DMS53 treated with DMSO at 0.1 percent for 48 hours (cell line): ENCODE results near the gene HOXA4.
A peak's percentile ranks its signal among the peaks of the same experiment; 100 is the strongest.

ENCODE experiments used
- DNase-seq: peaks from one replicate; lab custom pipeline; 2025; ENCODE audit not compliant: unreplicated experiment; lab: John Stamatoyannopoulos, UW

Gene HOXA4

GRCh38 chr7:27095050-27095896, 35.3 kb downstream of the HOXA4 start:
- DNase-seq, result no peak

DNA sequence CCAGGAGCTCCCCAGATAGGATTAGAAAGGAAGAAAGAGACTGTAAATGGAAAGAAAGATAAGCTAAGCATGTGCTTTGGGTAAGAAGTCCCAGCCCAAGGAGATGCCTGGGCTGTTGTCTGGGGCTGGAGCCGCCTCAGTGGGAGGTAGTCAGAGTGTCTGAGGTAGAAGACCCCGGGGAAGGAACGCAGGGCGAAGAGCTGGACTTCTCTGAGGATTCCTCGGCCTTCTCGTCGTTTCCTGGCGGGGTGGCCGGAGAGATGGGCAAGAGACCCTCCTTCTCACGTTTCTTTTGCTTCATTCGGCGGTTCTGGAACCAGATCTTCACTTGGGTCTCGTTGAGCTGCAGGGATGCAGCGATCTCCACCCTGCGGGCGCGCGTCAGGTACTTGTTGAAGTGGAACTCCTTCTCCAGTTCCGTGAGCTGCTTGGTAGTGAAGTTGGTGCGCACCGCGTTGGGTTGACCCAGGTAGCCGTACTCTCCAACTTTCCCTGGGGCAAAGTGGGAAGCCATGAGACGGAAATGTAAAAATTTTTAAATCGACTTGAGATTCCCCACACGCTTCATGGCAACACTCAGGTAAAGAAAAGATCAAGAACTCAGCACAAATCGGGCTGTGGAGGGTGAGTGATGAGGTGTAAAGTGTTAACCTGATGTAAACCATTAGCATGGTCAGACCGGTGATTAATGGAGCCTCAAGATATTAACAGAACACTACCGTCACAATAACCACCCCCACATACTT, 36.1 kb downstream of the HOXA4 start:
- no peak for DNase-seq

GRCh38 chr7:27093184-27093895, 37.2 kb downstream of the HOXA4 start:
- no peak for DNase-seq

DNA sequence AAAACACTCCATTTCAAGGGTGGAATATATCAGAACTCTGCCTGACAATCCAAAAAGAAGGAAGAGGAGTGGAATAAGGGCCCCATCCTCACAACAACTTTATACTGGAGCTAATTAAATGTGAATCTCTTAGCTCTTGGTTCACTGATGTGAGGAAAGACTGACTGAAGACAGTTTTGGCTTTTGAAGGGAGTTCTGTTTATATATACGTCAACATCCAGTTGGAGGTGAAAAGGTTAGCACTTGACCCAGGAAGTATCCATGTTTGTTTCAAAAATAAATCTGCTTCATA, 37.8 kb downstream of the HOXA4 start:
- DNase-seq, result no peak

- DNase-seq, result no peak
Observed at GRCh38 chr7:27091941-27092818, 38.4 kb downstream of the HOXA4 start.

DNA sequence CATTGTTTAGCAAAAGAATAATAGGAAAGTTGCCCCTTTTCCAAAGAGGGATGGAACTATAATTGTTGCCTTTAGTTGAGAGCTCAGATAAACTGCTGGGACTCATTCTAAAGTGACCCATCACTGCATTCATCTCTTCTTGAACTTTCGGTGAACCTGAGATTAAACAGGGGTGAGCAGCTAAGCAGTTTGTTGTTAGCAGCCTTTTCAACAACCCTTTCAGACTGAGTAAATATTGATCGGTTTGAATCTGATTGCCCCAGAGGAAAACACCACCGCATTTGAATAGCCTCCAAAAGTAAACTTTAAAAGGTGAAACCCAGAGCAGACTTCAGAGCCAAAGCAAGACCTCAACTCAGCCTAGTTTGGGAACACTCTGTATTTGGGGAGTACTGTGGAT, 39.5 kb downstream of the HOXA4 start:
- peak; percentile 94 for DNase-seq

DNA sequence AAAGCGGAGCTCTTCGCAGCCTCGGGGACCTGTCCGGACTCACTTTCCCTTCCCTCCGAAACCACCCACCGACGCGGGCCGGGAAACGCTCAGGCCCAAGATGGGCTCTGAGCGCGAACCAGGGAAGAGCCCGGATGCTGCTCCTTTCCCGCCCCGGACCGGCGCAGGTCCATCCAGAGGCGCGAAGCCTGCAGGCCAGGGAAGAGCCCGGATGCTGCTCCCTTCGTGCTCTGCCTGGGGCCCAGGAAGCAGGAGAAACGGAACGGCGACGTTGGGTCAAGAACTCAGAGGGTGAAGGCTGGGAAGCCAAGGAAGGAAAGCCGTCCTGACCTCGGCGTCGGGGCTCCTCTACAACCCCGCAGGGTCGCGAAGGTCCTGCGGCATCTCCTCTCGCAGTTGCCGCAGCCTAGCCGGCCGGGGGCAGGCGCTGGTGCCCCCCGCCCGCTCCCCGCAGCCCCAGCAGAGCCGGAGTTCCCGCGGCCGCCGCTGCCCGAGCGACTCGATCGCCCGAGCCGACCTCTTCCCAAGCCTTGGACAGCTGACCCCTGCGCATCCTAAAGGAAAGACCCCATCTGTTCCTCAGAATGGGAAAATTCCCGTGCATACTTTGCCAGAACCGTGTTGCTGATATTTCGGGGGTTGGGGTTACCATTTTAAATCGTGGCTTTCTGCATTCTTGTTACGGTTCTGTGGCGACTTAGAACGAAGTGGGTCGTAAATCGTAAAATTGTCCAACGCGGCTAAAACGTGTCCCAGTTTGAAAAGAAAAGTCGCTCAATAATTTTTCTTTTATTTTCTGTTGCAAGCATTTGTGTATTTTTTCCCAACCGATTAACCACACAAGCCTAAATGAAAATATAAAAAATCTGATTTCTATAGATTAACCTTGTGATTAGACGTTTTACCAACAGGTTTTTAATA, 42.3 kb downstream of the HOXA4 start:
- no peak for DNase-seq

GRCh38 chr7:27083646-27084045, 46.9 kb downstream of the HOXA4 start:
- DNase-seq, result peak; percentile 55

DNA sequence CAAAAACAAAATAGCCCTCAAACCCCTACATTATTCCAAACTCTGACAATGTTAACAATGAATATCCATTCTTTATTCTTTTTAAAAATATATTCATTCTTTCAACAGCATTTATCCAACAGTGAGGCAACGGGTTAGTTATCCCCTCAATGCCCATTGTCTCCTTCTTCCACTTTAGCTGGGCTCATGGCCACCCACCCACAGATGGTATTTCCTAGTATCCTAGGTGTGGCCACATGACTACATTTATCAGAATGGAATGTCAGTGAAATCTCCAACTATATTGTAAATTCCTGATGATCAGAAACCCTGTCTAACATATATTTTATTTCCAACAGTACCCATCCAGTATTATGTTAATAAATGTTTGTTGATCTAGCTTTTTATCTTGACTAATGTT, 48.4 kb downstream of the HOXA4 start:
- no peak for DNase-seq

DNA sequence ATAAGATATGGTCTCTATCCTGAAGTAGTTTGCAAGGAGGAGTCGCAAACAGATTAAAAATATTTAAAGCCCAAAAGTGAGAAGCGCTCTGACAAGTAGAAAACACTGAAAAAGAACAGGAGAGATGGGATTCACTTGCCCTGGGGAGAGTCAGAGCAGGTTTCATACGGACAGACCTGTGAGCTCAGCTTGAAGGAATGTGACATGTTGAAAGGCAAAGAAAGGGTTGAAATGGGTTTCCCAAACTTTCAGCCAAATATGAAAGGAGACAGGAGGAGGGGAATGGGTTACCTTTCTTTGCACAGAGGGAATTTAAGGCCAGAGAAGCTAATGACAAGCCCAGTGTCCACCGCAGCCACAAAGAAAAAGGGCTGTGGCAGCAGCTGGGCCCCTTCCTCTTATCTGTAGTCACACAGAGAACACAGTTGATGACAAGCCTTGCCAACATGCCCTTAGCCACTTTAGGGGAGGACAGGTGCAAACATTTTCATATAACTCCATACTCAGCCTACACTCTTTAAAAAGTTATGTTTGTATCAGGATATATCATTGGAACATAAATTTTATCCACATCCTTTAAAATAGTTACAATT, 49.6 kb downstream of the HOXA4 start:
- DNase-seq, result no peak

- no peak for DNase-seq
Observed at GRCh38 chr7:27079234-27079975, 51.2 kb downstream of the HOXA4 start.

GRCh38 chr7:27078616-27079233, 51.8 kb downstream of the HOXA4 start:
- DNase-seq, result no peak
